Large intestine (tissue), 12 donors: ENCODE data around the gene FAM3A. TPM values are rescaled to one million over a fixed set of nuclear protein-coding genes. Genes with fewer than 3 reads are reported as not detected.
"Not testable (repeated sequence)": the region's sequence is repeated elsewhere in the genome, so short reads cannot be mapped to it uniquely, and the experiment has no call there.

ENCODE experiments used
- DNase-seq, 2 donors: peaks; one replicate each; pipeline versions ENCODE4 v3.0.0 to v3.0.0-alpha.2; 2013
- H3K27ac ChIP-seq: one replicate; pipeline ENCODE4 v1.5.1; 2013; ENCODE audit warnings: low read length
- H3K27me3 ChIP-seq: 2 replicates; pipeline ENCODE4 v1.6.1; 2013; ENCODE audit warnings: low read length; ENCODE audit not compliant: control insufficient read depth, insufficient read depth
- H3K36me3 ChIP-seq: 2 replicates; pipeline ENCODE4 v1.6.1; 2013; ENCODE audit warnings: low read length; ENCODE audit not compliant: control insufficient read depth, insufficient read depth
- H3K4me1 ChIP-seq: one replicate; pipeline ENCODE4 v1.6.1; 2013; ENCODE audit warnings: low read length; ENCODE audit not compliant: control insufficient read depth, insufficient read depth
- H3K4me3 ChIP-seq: one replicate; pipeline ENCODE4 v1.5.1; 2013; ENCODE audit warnings: low read length
- H3K9me3 ChIP-seq: one replicate; pipeline ENCODE4 v1.6.1; 2013; ENCODE audit warnings: mild to moderate bottlenecking, low read depth, low read length, moderate library complexity; ENCODE audit not compliant: control insufficient read depth
- WGBS: methylation state at CpG from one replicate; pipeline ENCODE4 v1.1.5; 2013; ENCODE audit warnings: low lambda C conversion rate; ENCODE audit not compliant: insufficient coverage; 5-methylcytosine and 5-hydroxymethylcytosine counted together
- long read RNA-seq, 11 donors: transcript quantifications; one replicate each; lab custom pipeline, GENCODE V29; 2026
- polyA plus RNA-seq: library from polyadenylated mRNA; unstranded; fragments of 120-200 nt; gene quantifications from one replicate; pipeline ENCODE4 v1.2.1, GENCODE V29; 2013

Gene FAM3A
- polyA plus RNA-seq, result 41.4 TPM
- long read RNA-seq, donor 1, partial matches to known transcripts, result 0 of 6 reads
- long read RNA-seq, donor 1, other reads (novel, unspliced or antisense), result 0 of 6 reads
- long read RNA-seq, donor 2, partial matches to known transcripts, result 0 of 13 reads
- long read RNA-seq, donor 2, other reads (novel, unspliced or antisense), result 0 of 13 reads
- long read RNA-seq, donor 3, transcript FAM3A-215 (9 exons, 1,800 nt), result major isoform, 5 of 10 reads
- long read RNA-seq, donor 3, partial matches to known transcripts, result 0 of 10 reads
- long read RNA-seq, donor 3, other reads (novel, unspliced or antisense), result 0 of 10 reads
- long read RNA-seq, donor 4, partial matches to known transcripts, result 0 of 1 reads
- long read RNA-seq, donor 4, other reads (novel, unspliced or antisense), result 0 of 1 reads
- long read RNA-seq, donor 5, partial matches to known transcripts, result 0 of 4 reads
- long read RNA-seq, donor 5, other reads (novel, unspliced or antisense), result 0 of 4 reads
- long read RNA-seq, donor 6, partial matches to known transcripts, result 219 of 231 reads
- long read RNA-seq, donor 6, other reads (novel, unspliced or antisense), result 0 of 231 reads
- long read RNA-seq, donor 7, partial matches to known transcripts, result 0 of 5 reads
- long read RNA-seq, donor 7, other reads (novel, unspliced or antisense), result 0 of 5 reads
- long read RNA-seq, donor 8, partial matches to known transcripts, result 0 of 5 reads
- long read RNA-seq, donor 8, other reads (novel, unspliced or antisense), result 0 of 5 reads
- long read RNA-seq, donor 9, partial matches to known transcripts, result 0 of 6 reads
- long read RNA-seq, donor 9, other reads (novel, unspliced or antisense), result 0 of 6 reads
- long read RNA-seq, donor 10, partial matches to known transcripts, result 0 of 4 reads
- long read RNA-seq, donor 10, other reads (novel, unspliced or antisense), result 0 of 4 reads
- long read RNA-seq, donor 11, partial matches to known transcripts, result 0 of 7 reads
- long read RNA-seq, donor 11, other reads (novel, unspliced or antisense), result 0 of 7 reads

- Histone ChIP-seq H3K27ac (peak within 1 kb of the TSS; percentile 100), H3K9me3 (no peaks in the 10 kb centered on the region), H3K27me3 (no peaks in the 10 kb centered on the region), H3K4me3 (peak within 1 kb of the TSS; percentile 90), H3K4me1 (peaks cover 16% of the 10 kb centered on the region), H3K36me3 (peaks cover 9% of the 10 kb centered on the region)
- peak; percentile 88 to 90 for DNase-seq
- no CpG with 5 or more reads among the region's 59 CpGs for WGBS
These were observed at the start of gene FAM3A for GRCh38 chrX:154515966-154516655. Gene FAM3A, minus strand, starts transcription at chrX:154516232. Its CDS starts 460 bp downstream, at chrX:154515772.

- H3K4me3 ChIP-seq, DNase-seq, H3K36me3 ChIP-seq, H3K4me1 ChIP-seq, H3K27ac ChIP-seq, H3K27me3 ChIP-seq, H3K9me3 ChIP-seq: not testable (repeated sequence)
- no CpG with 5 or more reads among the region's 10 CpGs for WGBS
These were observed 46.3 kb upstream of the FAM3A start for GRCh38 chrX:154562295-154562694.

GRCh38 chrX:154560326-154560725 is 44.3 kb upstream of the FAM3A start:
- WGBS, result no CpG with 5 or more reads among the region's 31 CpGs
- H3K4me3 ChIP-seq, DNase-seq, H3K4me1 ChIP-seq, H3K27me3 ChIP-seq, H3K9me3 ChIP-seq, H3K27ac ChIP-seq, H3K36me3 ChIP-seq: not testable (repeated sequence)

- not testable (repeated sequence) for H3K27ac ChIP-seq, DNase-seq, H3K9me3 ChIP-seq, H3K27me3 ChIP-seq, H3K36me3 ChIP-seq, H3K4me3 ChIP-seq, H3K4me1 ChIP-seq
- WGBS, result no CpG with 5 or more reads among the region's 21 CpGs
These were observed 42.9 kb upstream of the FAM3A start for GRCh38 chrX:154558896-154559295.

GRCh38 chrX:154558060-154558690 is 42.1 kb upstream of the FAM3A start:
- no CpG with 5 or more reads among the region's 24 CpGs for WGBS
- H3K36me3 ChIP-seq, DNase-seq, H3K4me1 ChIP-seq, H3K27ac ChIP-seq, H3K27me3 ChIP-seq, H3K9me3 ChIP-seq, H3K4me3 ChIP-seq: not testable (repeated sequence)

GRCh38 chrX:154552112-154552806 is 36.2 kb upstream of the FAM3A start:
- H3K27ac ChIP-seq, H3K4me3 ChIP-seq, DNase-seq, H3K36me3 ChIP-seq, H3K4me1 ChIP-seq, H3K27me3 ChIP-seq, H3K9me3 ChIP-seq: not testable (repeated sequence)
- no CpG with 5 or more reads among the region's 18 CpGs for whole genome bisulfite sequencing

GRCh38 chrX:154549766-154550165 is 33.7 kb upstream of the FAM3A start:
- Histone ChIP-seq H3K36me3 (peaks cover 10% of the 10 kb centered on the region), H3K4me1 (no peaks in the 10 kb centered on the region), H3K27me3 (no peaks in the 10 kb centered on the region), H3K9me3 (no peaks in the 10 kb centered on the region), H3K27ac (no peak overlapping the region), H3K4me3 (no peak overlapping the region)
- DNase-seq, result no peak
- WGBS, result no CpG with 5 or more reads among the region's 1 CpG

GRCh38 chrX:154548028-154548316 is 31.9 kb upstream of the FAM3A start:
- Histone ChIP-seq H3K27me3 (no peaks in the 10 kb centered on the region), H3K4me3 (peak overlapping the region; percentile 85), H3K9me3 (no peaks in the 10 kb centered on the region), H3K36me3 (peaks cover 2% of the 10 kb centered on the region), H3K4me1 (no peaks in the 10 kb centered on the region), H3K27ac (peak overlapping the region; percentile 95)
- WGBS, result no CpG with 5 or more reads among the region's 9 CpGs
- DNase-seq, result no peak

- WGBS, result no CpG with 5 or more reads among the region's 69 CpGs
- H3K9me3 ChIP-seq, result no peaks in the 10 kb centered on the region
- H3K27ac ChIP-seq, result peak within 1 kb of the TSS; percentile 95
- no peaks in the 10 kb centered on the region for H3K36me3 ChIP-seq
- H3K4me1 ChIP-seq, result no peaks in the 10 kb centered on the region
- H3K27me3 ChIP-seq, result no peaks in the 10 kb centered on the region
- peak; percentile 88 to 93 for DNase-seq
- H3K4me3 ChIP-seq, result peak within 1 kb of the TSS; percentile 85
These were observed 31.4 kb upstream of the FAM3A start, which contains the start of gene IKBKG for GRCh38 chrX:154547245-154548027. Gene IKBKG, plus strand, starts transcription at chrX:154547620. Its CDS starts 4,383 bp downstream, at chrX:154552003.
